Heart left ventricle (tissue), 16 donors: ENCODE measurements around the gene ETHE1. TPM values are rescaled to one million over a fixed set of nuclear protein-coding genes. Genes with fewer than 3 reads are reported as not detected.

Source experiments
- ATAC-seq, 4 donors: fragments of 200-7000 bp; cut with Tn5 transposase; one replicate each; pipeline ENCODE4 v1.9.1; 2020 to 2022; ENCODE audit warnings: moderate library complexity in 4 of 4, mild to moderate bottlenecking in 3 of 4, moderate number of reproducible peaks in 1 of 4
- DNase-seq, 5 donors: peaks; one replicate each; pipeline ENCODE4 v3.0.0-alpha.2; 2020
- H3K27ac ChIP-seq, 12 donors: fragments of 200-600 bp; sonication (generic) in 4 of 12; one replicate each; pipeline versions ENCODE4 v1.5.0 to v1.8.0; 2016 to 2022; ENCODE audit warnings: mild to moderate bottlenecking in 2 of 12
- H3K27me3 ChIP-seq, 9 donors: fragments of 200-600 bp; sonication (generic) in 2 of 9; one replicate each; pipeline versions ENCODE4 v1.5.1 to v1.8.0; 2016 to 2022; ENCODE audit warnings: mild to moderate bottlenecking in 3 of 9
- H3K36me3 ChIP-seq, 9 donors: fragments of 200-600 bp; sonication (generic) in 2 of 9; one replicate each; pipeline versions ENCODE4 v1.5.0 to v1.8.0; 2018 to 2022; ENCODE audit warnings: mild to moderate bottlenecking in 2 of 9
- H3K4me1 ChIP-seq, 12 donors: fragments of 200-600 bp; sonication (generic) in 4 of 12; one replicate each; pipeline versions ENCODE4 v1.5.0 to v1.8.0; 2016 to 2022; ENCODE audit warnings: mild to moderate bottlenecking in 3 of 12
- H3K4me3 ChIP-seq, 12 donors: fragments of 200-600 bp; sonication (generic) in 4 of 12; one replicate each; pipeline versions ENCODE4 v1.5.0 to v1.8.0; 2017 to 2022; ENCODE audit warnings: mild to moderate bottlenecking in 9 of 12, moderate library complexity in 4 of 12
- H3K9me3 ChIP-seq, 12 donors: fragments of 200-600 bp; sonication (generic) in 4 of 12; one replicate each; pipeline versions ENCODE4 v1.5.0 to v1.8.0; 2016 to 2022; ENCODE audit warnings: mild to moderate bottlenecking in 1 of 12
- CTCF ChIP-seq, 12 donors: fragments of 200-600 bp; sonication (generic) in 4 of 12; IDR thresholded peaks; one replicate each; pipeline versions ENCODE4 v1.5.0 to v1.8.0; 2018 to 2022; ENCODE audit warnings: antibody characterized with exemption in 12 of 12, mild to moderate bottlenecking in 5 of 12
- POLR2A ChIP-seq, 2 donors: fragments of 450-650 bp; IDR thresholded peaks; one replicate each; pipeline ENCODE4 v1.6.1; 2017; ENCODE audit warnings: antibody characterized with exemption in 2 of 2, mild to moderate bottlenecking in 2 of 2, moderate library complexity in 2 of 2
- WGBS, 4 donors: extraction: QIAGEN DNeasy Blood & Tissue Kit in 2 of 4; methylation state at CpG; one replicate each; pipeline versions ENCODE4 v1.1.5 to v1.1.7; 2013 to 2018; 5-methylcytosine and 5-hydroxymethylcytosine counted together
- intact Hi-C, 10 donors: fragments of 100-400 bp; cut with DNase I; formaldehyde crosslinking; loops; one replicate each; pipeline versions ENCODE4 v1.11.1 to v1.14.2; 2022
- polyA plus RNA-seq, 2 donors: library from polyadenylated mRNA; stranded (reverse); fragments of 200-250 nt; gene quantifications; one replicate each; pipeline ENCODE4 v1.2.3, GENCODE V29; 2013
- total RNA-seq, 9 donors: library from RNA; depleted of rRNA in 2 of 9; stranded (reverse); fragments of >200 nt in 2 of 9; fragmentation: NEBNext Ultra II Directional in 3 of 9; extraction: Animal tissue kit (Norgen Biotek cat#: 25700) in 3 of 9; gene quantifications; one replicate each; pipeline versions ENCODE4 v1.1.0 to v1.2.4, GENCODE V29; 2016 to 2023
- donor health status: ischemic (EF 13 %, LVEDD 7.1; RV severe dilation, severe dysfunction).
- donor health status: healthy with polysubstance abuse.
- donor health status: DM: no; HTN: yes; CAD: no.
- donor health status: DM: no; HTN: no; CAD: no.
- donor health status: ischemic (EF 25% LVEDD 6.9; RV normal size, moderate dysfunction).
- donor health status: ischemic (EF 25% LVEDD 5.7; RV mildly dilated, moderate dysfunction).
- donor health status: healthy.
- donor health status: DM: yes; HTN: yes; CAD: no.
- donor health status: ischemic (EF 35%, LVEDD 5.7; RV mildly dilated, moderate dysfunction).
- donor health status: nonischemic (EF 11% LVEDD 7.7; RV severe dilation, severe dysfunction).
- donor health status: DM: yes; HTN: yes; CAD: no.
- donor health status: PGD.
- donor health status: ischemic (EF 29% LVEDD 5.4; RV normal size, mild dysfunction).
- donor health status: nonischemic (EF 23%, LVEDD 6.1; RV moderate dilation, normal function).

Gene ETHE1
- total and polyA plus RNA-seq, 11 donors = 6.0 to 27.6 (median 14.2) TPM

GRCh38 chr19:43499042-43499441, 28.0 kb downstream of the ETHE1 start:
- Histone ChIP-seq H3K4me3 (no peak overlapping the region), H3K36me3 (peaks cover 0 to 33% (median 29%) of the 10 kb centered on the region in 9 donors), H3K9me3 (no peaks in the 10 kb centered on the region), H3K4me1 (peaks cover 0 to 29% (median 10%) of the 10 kb centered on the region in 12 donors), H3K27me3 (no peaks in the 10 kb centered on the region), H3K27ac (peak overlapping the region in 7 of 12 donors; percentile 3 to 60 (median 41))
- TF ChIP-seq CTCF (IDR thresholded peaks at IDR 0.05) (no peak), POLR2A (IDR thresholded peaks at IDR 0.05) (no peak)
- intact Hi-C loops = no loop called here
- WGBS, 4 donors = 75 to 83% (median 77%) methylated on average over 3 of the region's 3 CpGs
- ATAC-seq (no peak), DNase-seq (no peak)

- Histone ChIP-seq H3K4me1 (peaks cover 0 to 27% (median 9%) of the 10 kb centered on the region in 12 donors), H3K4me3 (no peak overlapping the region), H3K27ac (peak overlapping the region in 7 of 12 donors; percentile 3 to 60 (median 41)), H3K36me3 (peaks cover 0 to 33% (median 30%) of the 10 kb centered on the region in 9 donors), H3K27me3 (no peaks in the 10 kb centered on the region), H3K9me3 (no peaks in the 10 kb centered on the region)
- DNase-seq = peak in 3 of 5 donors; percentile 33 to 46 (median 40)
- WGBS, 4 donors = 62 to 69% (median 64%) methylated on average over 5 of the region's 5 CpGs
- TF ChIP-seq POLR2A (IDR thresholded peaks at IDR 0.05) (no peak), CTCF (IDR thresholded peaks at IDR 0.05) (no peak)
- intact Hi-C loops = no loop called here
- ATAC-seq = peak in 3 of 4 donors; percentile 68 to 82 (median 77)
Measured at GRCh38 chr19:43498233-43498842, 28.7 kb downstream of the ETHE1 start.

GRCh38 chr19:43496960-43497359, 30.0 kb downstream of the ETHE1 start:
- Histone ChIP-seq H3K4me1 (peaks cover 0 to 15% (median 7%) of the 10 kb centered on the region in 12 donors), H3K36me3 (peaks cover 0 to 39% (median 30%) of the 10 kb centered on the region in 9 donors), H3K27me3 (no peaks in the 10 kb centered on the region), H3K4me3 (no peak overlapping the region), H3K9me3 (no peaks in the 10 kb centered on the region), H3K27ac (no peak overlapping the region)
- no peak for DNase-seq
- intact Hi-C loops = no loop called here
- 87 to 96% (median 95%) methylated on average over 7 of the region's 7 CpGs for WGBS, 4 donors
- no peak for TF ChIP-seq POLR2A (IDR thresholded peaks at IDR 0.05)
- TF ChIP-seq CTCF (IDR thresholded peaks at IDR 0.05) = no peak
- no peak for ATAC-seq

GRCh38 chr19:43495082-43495481, 31.9 kb downstream of the ETHE1 start:
- ATAC-seq (no peak), DNase-seq (no peak)
- no peak for TF ChIP-seq POLR2A (IDR thresholded peaks at IDR 0.05)
- no peak for TF ChIP-seq CTCF (IDR thresholded peaks at IDR 0.05)
- peaks cover 0 to 44% (median 31%) of the 10 kb centered on the region in 9 donors for H3K36me3 ChIP-seq
- no peak overlapping the region for H3K4me3 ChIP-seq
- intact Hi-C loops = no loop called here
- H3K27ac ChIP-seq = no peak overlapping the region
- WGBS, 4 donors = 79 to 86% (median 82%) methylated on average over 8 of the region's 8 CpGs
- H3K27me3 ChIP-seq = no peaks in the 10 kb centered on the region
- peaks cover 0 to 14% (median 7%) of the 10 kb centered on the region in 12 donors for H3K4me1 ChIP-seq
- no peaks in the 10 kb centered on the region for H3K9me3 ChIP-seq
